HepG2 (cell line): ENCODE data around the gene PSMG3. TPM values are rescaled to one million over a fixed set of nuclear protein-coding genes. Genes with fewer than 3 reads are reported as not detected.
A peak's percentile ranks its signal among the peaks of the same experiment; 100 is the strongest.

Source experiments
- AKNA ChIP-seq: sonication (generic); formaldehyde crosslinking; IDR thresholded peaks from 2 replicates; pipeline ENCODE4 v1.4.0; 2020; ENCODE audit warnings: missing genetic modification reagents, borderline replicate concordance
- ATF7-NPFF ChIP-seq: sonication (generic); formaldehyde crosslinking; IDR thresholded peaks from 2 replicates; pipeline ENCODE4 v1.8.1; 2023; ENCODE audit warnings: mild to moderate bottlenecking, low read depth, missing genetic modification reagents, moderate library complexity
- ATRX ChIP-seq: sonication (generic); formaldehyde crosslinking; IDR thresholded peaks from 2 replicates; pipeline ENCODE4 v1.4.0; 2020; ENCODE audit warnings: missing genetic modification reagents, borderline replicate concordance
- FOXA1 ChIP-seq, 2 experiments: fragments of 450-650 bp in 1 of 2; sonication (generic) in 1 of 2; formaldehyde crosslinking in 1 of 2; IDR thresholded peaks; 2 replicates each; pipeline versions ENCODE4 v1.4.0 to v1.6.1; 2016 to 2020; ENCODE audit warnings: missing genetic modification reagents in 1 of 2
- KLF11 ChIP-seq: IDR thresholded peaks from 2 replicates; pipeline ENCODE4 v1.6.1; 2016; ENCODE audit warnings: missing compliant biosample characterization
- MAZ ChIP-seq, 2 experiments: sonication (generic) in 1 of 2; formaldehyde crosslinking in 1 of 2; IDR thresholded peaks; 2 replicates each; pipeline versions ENCODE4 v1.5.0 to v1.6.1; 2012 to 2020; ENCODE audit warnings: low read depth in 2 of 2, mild to moderate bottlenecking in 2 of 2, borderline replicate concordance in 1 of 2, improper control_type of control experiment in 1 of 2, low read length in 1 of 2, missing genetic modification reagents in 1 of 2, moderate library complexity in 1 of 2
- MEF2D ChIP-seq: sonication (generic); formaldehyde crosslinking; IDR thresholded peaks from 2 replicates; pipeline ENCODE4 v1.5.1; 2020; ENCODE audit warnings: mild to moderate bottlenecking, missing genetic modification reagents
- MYC ChIP-seq: sonication (generic); formaldehyde crosslinking; IDR thresholded peaks from 2 replicates; pipeline ENCODE4 v1.9.0; 2021; ENCODE audit warnings: missing genetic modification reagents, borderline replicate concordance
- NRL ChIP-seq: sonication (generic); formaldehyde crosslinking; IDR thresholded peaks from 2 replicates; pipeline ENCODE4 v1.5.0; 2020; ENCODE audit warnings: missing genetic modification reagents, mild to moderate bottlenecking, moderate library complexity, borderline replicate concordance
- REPIN1 ChIP-seq: sonication (generic); formaldehyde crosslinking; IDR thresholded peaks from 2 replicates; pipeline ENCODE4 v1.8.0; 2022; ENCODE audit warnings: missing genetic modification reagents, low read depth, mild to moderate bottlenecking, borderline replicate concordance
- RFX1 ChIP-seq: fragments of 450-650 bp; IDR thresholded peaks from 2 replicates; pipeline ENCODE4 v1.6.1; 2017
- RNF219 ChIP-seq: sonication (generic); formaldehyde crosslinking; IDR thresholded peaks from 2 replicates; pipeline ENCODE4 v1.5.0; 2020; ENCODE audit warnings: mild to moderate bottlenecking, missing genetic modification reagents
- TOE1 ChIP-seq: sonication (generic); formaldehyde crosslinking; IDR thresholded peaks from 2 replicates; pipeline ENCODE4 v1.4.0; 2020; ENCODE audit warnings: mild to moderate bottlenecking, missing genetic modification reagents
- ZFP37 ChIP-seq: sonication (generic); formaldehyde crosslinking; IDR thresholded peaks from 2 replicates; pipeline ENCODE4 v1.4.0; 2020; ENCODE audit warnings: missing genetic modification reagents, borderline replicate concordance
- ZFP62 ChIP-seq: sonication (generic); formaldehyde crosslinking; IDR thresholded peaks from 2 replicates; pipeline ENCODE4 v1.4.0; 2020; ENCODE audit warnings: missing genetic modification reagents
- ZMYM2 ChIP-seq: sonication (generic); formaldehyde crosslinking; IDR thresholded peaks from 2 replicates; pipeline ENCODE4 v1.8.0; 2022; ENCODE audit warnings: mild to moderate bottlenecking, missing genetic modification reagents
- ZNF260 ChIP-seq: sonication (generic); formaldehyde crosslinking; IDR thresholded peaks from 2 replicates; pipeline ENCODE4 v1.4.0; 2020; ENCODE audit warnings: missing genetic modification reagents, low read depth, mild to moderate bottlenecking, borderline replicate concordance
- ZNF383 ChIP-seq: sonication (generic); formaldehyde crosslinking; IDR thresholded peaks from 2 replicates; pipeline ENCODE4 v1.4.0; 2020; ENCODE audit warnings: missing genetic modification reagents, mild to moderate bottlenecking, borderline replicate concordance
- ZNF501 ChIP-seq: sonication (generic); formaldehyde crosslinking; IDR thresholded peaks from 2 replicates; pipeline ENCODE4 v1.5.1; 2020; ENCODE audit warnings: mild to moderate bottlenecking, moderate library complexity, missing genetic modification reagents
- polyA plus RNA-seq, 8 experiments: library from polyadenylated mRNA; depleted of rRNA in 3 of 8; stranded (reverse) in 7 of 8; unstranded in 1 of 8; fragments of >200 nt; fragmentation: Illumina TruSeq in 4 of 8; extraction: Trizol in 4 of 8; gene quantifications; 2 replicates each; pipeline versions ENCODE4 v1.2.1 to v1.2.3, GENCODE V29; 2011 to 2016; ENCODE audit warnings: low read depth in 4 of 8, missing spikeins in 1 of 8, mixed read lengths in 1 of 8; ENCODE audit not compliant: insufficient read depth in 1 of 8
- total RNA-seq, 5 experiments: library from RNA; depleted of rRNA; stranded (reverse); fragments of >200 nt; fragmentation: Illumina TruSeq; extraction: Trizol; gene quantifications; 2 replicates each; pipeline ENCODE4 v1.2.3, GENCODE V29; 2016; ENCODE audit warnings: low read depth in 1 of 5
- TF ChIP-seq, protein P1 (sequence below): IDR thresholded peaks from 2 replicates; pipeline ENCODE4 v1.6.1; 2016

PSMG3 gene
- total and polyA plus RNA-seq, 2 of the 13 experiments (the other 11 are each of a cell fraction or from before 2014, with no cell fraction given) = 29.6 to 48.4 TPM

- TF ChIP-seq AKNA (CRISPR knock-in tag) (no peak), ZNF501 (CRISPR knock-in tag) (no peak), TOE1 (CRISPR knock-in tag) (no peak), RNF219 (CRISPR knock-in tag) (no peak), ATF7-NPFF (CRISPR knock-in tag) (no peak), NRL (CRISPR knock-in tag) (no peak), KLF11 (CRISPR knock-in tag) (no peak), RFX1 (no peak; the same call in 1 of the 2 replicates), FOXA1 (IDR thresholded peaks at IDR 0.05) (no peak), FOXA1 (CRISPR knock-in tag; IDR thresholded peaks at IDR 0.05) (no peak), MEF2D (CRISPR knock-in tag) (peak; percentile 32; the same call in 1 of the 2 replicates), MAZ (IDR thresholded peaks at IDR 0.05; ENCODE audit: borderline replicate concordance, low read depth, low read length) (0 out of 2 replicates have a peak, but pooled peaks have one; percentile 66), MAZ (CRISPR knock-in tag; IDR thresholded peaks at IDR 0.05; ENCODE audit: low read depth) (peak; percentile 88; the same call in 1 of the 2 replicates), ZMYM2 (no peak; the same call in 1 of the 2 replicates), ZNF383 (CRISPR knock-in tag) (no peak), ZFP37 (CRISPR knock-in tag) (0 out of 2 replicates have a peak, but pooled peaks have one; percentile 30), ATRX (no peak), ZNF260 (CRISPR knock-in tag) (no peak), MYC (CRISPR knock-in tag) (no peak), REPIN1 (CRISPR knock-in tag) (no peak), ZFP62 (CRISPR knock-in tag) (no peak)
- TF ChIP-seq, protein P1, sequence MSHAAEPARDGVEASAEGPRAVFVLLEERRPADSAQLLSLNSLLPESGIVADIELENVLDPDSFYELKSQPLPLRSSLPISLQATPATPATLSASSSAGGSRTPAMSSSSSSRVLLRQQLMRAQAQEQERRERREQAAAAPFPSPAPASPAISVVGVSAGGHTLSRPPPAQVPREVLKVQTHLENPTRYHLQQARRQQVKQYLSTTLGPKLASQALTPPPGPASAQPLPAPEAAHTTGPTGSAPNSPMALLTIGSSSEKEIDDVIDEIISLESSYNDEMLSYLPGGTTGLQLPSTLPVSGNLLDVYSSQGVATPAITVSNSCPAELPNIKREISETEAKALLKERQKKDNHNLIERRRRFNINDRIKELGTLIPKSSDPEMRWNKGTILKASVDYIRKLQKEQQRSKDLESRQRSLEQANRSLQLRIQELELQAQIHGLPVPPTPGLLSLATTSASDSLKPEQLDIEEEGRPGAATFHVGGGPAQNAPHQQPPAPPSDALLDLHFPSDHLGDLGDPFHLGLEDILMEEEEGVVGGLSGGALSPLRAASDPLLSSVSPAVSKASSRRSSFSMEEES (CRISPR knock-in tag) = no peak
Measured at GRCh38 chr7:1555046-1555812, 14.6 kb downstream of the PSMG3 start (continued).
